Measurements from ENCODE around the gene AGAP1. TPM values are rescaled to one million over a fixed set of nuclear protein-coding genes. Genes with fewer than 3 reads are reported as not detected.

AGAP1 gene
- total and polyA plus RNA-seq, 4 donors, result 2.0 to 8.5 (median 5.4) TPM

DNA sequence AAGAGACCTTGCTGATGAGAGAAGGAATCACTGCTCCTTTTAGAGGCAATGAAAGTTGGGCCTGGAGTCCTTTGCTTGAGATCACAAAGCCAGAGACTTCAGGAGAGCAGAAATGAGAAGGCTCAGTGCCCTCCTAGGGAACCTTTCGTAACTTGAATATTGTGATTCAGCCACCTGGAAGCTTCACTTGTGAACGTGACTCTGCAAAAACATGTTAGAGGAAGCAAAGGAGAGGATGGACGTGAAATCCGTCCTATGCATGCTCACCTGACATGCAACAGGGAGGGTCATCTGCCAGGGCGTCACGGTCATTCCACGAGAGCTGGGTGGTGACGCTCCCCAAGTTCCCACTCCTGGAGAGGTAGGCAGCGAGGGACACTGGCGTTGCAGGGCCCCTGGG, 243.6 kb downstream of the AGAP1 start (continued):
- TF ChIP-seq, protein P1, sequence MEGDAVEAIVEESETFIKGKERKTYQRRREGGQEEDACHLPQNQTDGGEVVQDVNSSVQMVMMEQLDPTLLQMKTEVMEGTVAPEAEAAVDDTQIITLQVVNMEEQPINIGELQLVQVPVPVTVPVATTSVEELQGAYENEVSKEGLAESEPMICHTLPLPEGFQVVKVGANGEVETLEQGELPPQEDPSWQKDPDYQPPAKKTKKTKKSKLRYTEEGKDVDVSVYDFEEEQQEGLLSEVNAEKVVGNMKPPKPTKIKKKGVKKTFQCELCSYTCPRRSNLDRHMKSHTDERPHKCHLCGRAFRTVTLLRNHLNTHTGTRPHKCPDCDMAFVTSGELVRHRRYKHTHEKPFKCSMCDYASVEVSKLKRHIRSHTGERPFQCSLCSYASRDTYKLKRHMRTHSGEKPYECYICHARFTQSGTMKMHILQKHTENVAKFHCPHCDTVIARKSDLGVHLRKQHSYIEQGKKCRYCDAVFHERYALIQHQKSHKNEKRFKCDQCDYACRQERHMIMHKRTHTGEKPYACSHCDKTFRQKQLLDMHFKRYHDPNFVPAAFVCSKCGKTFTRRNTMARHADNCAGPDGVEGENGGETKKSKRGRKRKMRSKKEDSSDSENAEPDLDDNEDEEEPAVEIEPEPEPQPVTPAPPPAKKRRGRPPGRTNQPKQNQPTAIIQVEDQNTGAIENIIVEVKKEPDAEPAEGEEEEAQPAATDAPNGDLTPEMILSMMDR (IDR thresholded peaks at IDR 0.05; ENCODE audit: low read depth, low read length, missing input control), result no peak
- no peak for TF ChIP-seq TAF1 (conservative IDR thresholded peaks at IDR 0.05)
- no peak for TF ChIP-seq RXRA (IDR thresholded peaks at IDR 0.05)
- TF ChIP-seq HNF4G (IDR thresholded peaks at IDR 0.05), result no peak
- TF ChIP-seq FOXA2 (IDR thresholded peaks at IDR 0.05), result no peak

DNA sequence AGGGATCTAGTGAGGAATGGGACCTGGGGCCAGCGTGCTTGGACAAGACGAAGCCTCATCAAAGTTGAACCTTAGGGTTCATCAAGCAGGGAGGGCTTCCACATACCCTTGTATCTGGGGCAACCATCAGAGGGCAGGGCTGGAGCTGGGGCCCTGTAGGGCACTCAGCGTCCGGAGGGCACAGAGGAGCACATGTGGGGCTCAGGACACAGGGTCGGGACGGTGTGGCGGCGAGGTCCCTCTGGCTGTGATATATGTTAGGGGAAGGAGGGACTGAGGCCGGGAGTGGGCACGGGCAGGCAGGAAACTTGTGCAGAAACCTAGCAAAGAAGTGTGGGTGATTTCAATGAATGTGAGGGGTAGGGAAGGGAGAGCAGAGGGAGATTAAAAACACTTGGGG, 244.0 kb downstream of the AGAP1 start:
- WGBS, result 97% methylated on average over 10 of the region's 10 CpGs
- H3K9ac ChIP-seq (ENCODE audit: low read depth in 1 of 2, low read length in 2 of 2), result no peak overlapping the region
- no peak overlapping the region for H3K4me3 ChIP-seq (ENCODE audit: low read depth in 1 of 3, low read length in 3 of 3)
- DNase-seq (ENCODE audit: low spot score), result no peak
- H3K4me1 ChIP-seq (ENCODE audit: control insufficient read depth in 4 of 4, insufficient read depth in 4 of 4, low read length in 3 of 4), result no peaks in the 10 kb centered on the region
- no peaks in the 10 kb centered on the region for H3K36me3 ChIP-seq (ENCODE audit: control insufficient read depth in 4 of 4, insufficient read depth in 3 of 4, low read depth in 1 of 4, low read length in 3 of 4)
- H3K27ac ChIP-seq (ENCODE audit: low read depth in 1 of 2, low read length in 2 of 2), result no peak overlapping the region
- TF ChIP-seq, protein P1 (IDR thresholded peaks at IDR 0.05; ENCODE audit: low read depth, low read length, missing input control), result no peak
- TF ChIP-seq HNF4A (conservative IDR thresholded peaks at IDR 0.05) (no peak), RAD21 (IDR thresholded peaks at IDR 0.05) (no peak), GABPA (IDR thresholded peaks at IDR 0.05 in 1 of 2, conservative IDR thresholded peaks at IDR 0.05 in 1 of 2) (no peak), FOXA2 (IDR thresholded peaks at IDR 0.05) (no peak), YY1 (IDR thresholded peaks at IDR 0.05) (no peak), NR2F2 (IDR thresholded peaks at IDR 0.05) (no peak), RXRA (IDR thresholded peaks at IDR 0.05) (no peak), TAF1 (conservative IDR thresholded peaks at IDR 0.05) (no peak)
- TF ChIP-seq, protein P2, sequence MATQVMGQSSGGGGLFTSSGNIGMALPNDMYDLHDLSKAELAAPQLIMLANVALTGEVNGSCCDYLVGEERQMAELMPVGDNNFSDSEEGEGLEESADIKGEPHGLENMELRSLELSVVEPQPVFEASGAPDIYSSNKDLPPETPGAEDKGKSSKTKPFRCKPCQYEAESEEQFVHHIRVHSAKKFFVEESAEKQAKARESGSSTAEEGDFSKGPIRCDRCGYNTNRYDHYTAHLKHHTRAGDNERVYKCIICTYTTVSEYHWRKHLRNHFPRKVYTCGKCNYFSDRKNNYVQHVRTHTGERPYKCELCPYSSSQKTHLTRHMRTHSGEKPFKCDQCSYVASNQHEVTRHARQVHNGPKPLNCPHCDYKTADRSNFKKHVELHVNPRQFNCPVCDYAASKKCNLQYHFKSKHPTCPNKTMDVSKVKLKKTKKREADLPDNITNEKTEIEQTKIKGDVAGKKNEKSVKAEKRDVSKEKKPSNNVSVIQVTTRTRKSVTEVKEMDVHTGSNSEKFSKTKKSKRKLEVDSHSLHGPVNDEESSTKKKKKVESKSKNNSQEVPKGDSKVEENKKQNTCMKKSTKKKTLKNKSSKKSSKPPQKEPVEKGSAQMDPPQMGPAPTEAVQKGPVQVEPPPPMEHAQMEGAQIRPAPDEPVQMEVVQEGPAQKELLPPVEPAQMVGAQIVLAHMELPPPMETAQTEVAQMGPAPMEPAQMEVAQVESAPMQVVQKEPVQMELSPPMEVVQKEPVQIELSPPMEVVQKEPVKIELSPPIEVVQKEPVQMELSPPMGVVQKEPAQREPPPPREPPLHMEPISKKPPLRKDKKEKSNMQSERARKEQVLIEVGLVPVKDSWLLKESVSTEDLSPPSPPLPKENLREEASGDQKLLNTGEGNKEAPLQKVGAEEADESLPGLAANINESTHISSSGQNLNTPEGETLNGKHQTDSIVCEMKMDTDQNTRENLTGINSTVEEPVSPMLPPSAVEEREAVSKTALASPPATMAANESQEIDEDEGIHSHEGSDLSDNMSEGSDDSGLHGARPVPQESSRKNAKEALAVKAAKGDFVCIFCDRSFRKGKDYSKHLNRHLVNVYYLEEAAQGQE (IDR thresholded peaks at IDR 0.05), result no peak
- TF ChIP-seq, protein P3, sequence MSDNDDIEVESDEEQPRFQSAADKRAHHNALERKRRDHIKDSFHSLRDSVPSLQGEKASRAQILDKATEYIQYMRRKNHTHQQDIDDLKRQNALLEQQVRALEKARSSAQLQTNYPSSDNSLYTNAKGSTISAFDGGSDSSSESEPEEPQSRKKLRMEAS (IDR thresholded peaks at IDR 0.05), result no peak
- TF ChIP-seq, protein P4, sequence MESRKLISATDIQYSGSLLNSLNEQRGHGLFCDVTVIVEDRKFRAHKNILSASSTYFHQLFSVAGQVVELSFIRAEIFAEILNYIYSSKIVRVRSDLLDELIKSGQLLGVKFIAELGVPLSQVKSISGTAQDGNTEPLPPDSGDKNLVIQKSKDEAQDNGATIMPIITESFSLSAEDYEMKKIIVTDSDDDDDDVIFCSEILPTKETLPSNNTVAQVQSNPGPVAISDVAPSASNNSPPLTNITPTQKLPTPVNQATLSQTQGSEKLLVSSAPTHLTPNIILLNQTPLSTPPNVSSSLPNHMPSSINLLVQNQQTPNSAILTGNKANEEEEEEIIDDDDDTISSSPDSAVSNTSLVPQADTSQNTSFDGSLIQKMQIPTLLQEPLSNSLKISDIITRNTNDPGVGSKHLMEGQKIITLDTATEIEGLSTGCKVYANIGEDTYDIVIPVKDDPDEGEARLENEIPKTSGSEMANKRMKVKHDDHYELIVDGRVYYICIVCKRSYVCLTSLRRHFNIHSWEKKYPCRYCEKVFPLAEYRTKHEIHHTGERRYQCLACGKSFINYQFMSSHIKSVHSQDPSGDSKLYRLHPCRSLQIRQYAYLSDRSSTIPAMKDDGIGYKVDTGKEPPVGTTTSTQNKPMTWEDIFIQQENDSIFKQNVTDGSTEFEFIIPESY (IDR thresholded peaks at IDR 0.05), result no peak
- no peaks in the 10 kb centered on the region for H3K9me3 ChIP-seq (ENCODE audit: control insufficient read depth in 4 of 4, low read length in 3 of 4)
- no peaks in the 10 kb centered on the region for H3K27me3 ChIP-seq (ENCODE audit: control insufficient read depth in 4 of 4, insufficient read depth in 4 of 4, low read length in 3 of 4)

All from liver (tissue), 9 donors.